CD4-positive, alpha-beta T cell treated with Interleukin-2 at 100 ng/mL for 4 hours (primary cell): ENCODE measurements around the gene RNF44.
A peak's percentile ranks its signal among the peaks of the same experiment; 100 is the strongest.
"Not testable (repeated sequence)": the region's sequence is repeated elsewhere in the genome, so short reads cannot be mapped to it uniquely, and the experiment has no call there.

Experiments used
- DNase-seq: peaks from one replicate; pipeline ENCODE4 v3.0.0-alpha.2; 2020; ENCODE audit warnings: low spot score

Gene RNF44

GRCh38 chr5:176552332-176552869 lies 15.2 kb upstream of the RNF44 start:
- DNase-seq, result no peak

GRCh38 chr5:176550937-176551336 lies 13.7 kb upstream of the RNF44 start:
- not testable (repeated sequence) for DNase-seq

GRCh38 chr5:176550275-176550831 lies 13.2 kb upstream of the RNF44 start:
- DNase-seq, result no peak

- DNase-seq, result no peak
Observed at GRCh38 chr5:176549871-176550270, 12.7 kb upstream of the RNF44 start.

- DNase-seq, result no peak
Observed at GRCh38 chr5:176548967-176549444, 11.8 kb upstream of the RNF44 start, which contains the start of gene CDHR2. CDHR2 (plus strand) TSS chr5:176549342; CDS start chr5:176565353, 16,011 bp downstream.

GRCh38 chr5:176547802-176548201 lies 10.6 kb upstream of the RNF44 start:
- DNase-seq, result peak; percentile 75

- no peak for DNase-seq
Observed at GRCh38 chr5:176545737-176546509, 8.7 kb upstream of the RNF44 start.

GRCh38 chr5:176545388-176545736 lies 8.2 kb upstream of the RNF44 start:
- DNase-seq, result no peak

- DNase-seq, result peak; percentile 75
Observed at GRCh38 chr5:176543428-176544182, 6.4 kb upstream of the RNF44 start.

GRCh38 chr5:176542596-176543427 lies 5.6 kb upstream of the RNF44 start:
- DNase-seq, result peak; percentile 35

GRCh38 chr5:176542135-176542595 lies 5.0 kb upstream of the RNF44 start:
- peak; percentile 74 for DNase-seq

GRCh38 chr5:176541338-176542134 lies 4.3 kb upstream of the RNF44 start:
- peak; percentile 78 for DNase-seq

- DNase-seq, result peak; percentile 36
Observed at GRCh38 chr5:176540956-176541337, 3.7 kb upstream of the RNF44 start.

- no peak for DNase-seq
Observed at GRCh38 chr5:176540476-176540899, 3.3 kb upstream of the RNF44 start.

GRCh38 chr5:176538989-176539384 lies 1.8 kb upstream of the RNF44 start:
- DNase-seq, result no peak

- DNase-seq, result no peak
Observed at GRCh38 chr5:176538230-176538988, 1.2 kb upstream of the RNF44 start.

- DNase-seq, result peak; percentile 99
Observed at GRCh38 chr5:176537554-176538229, 490 bp upstream of the RNF44 start.

- peak; percentile 81 for DNase-seq
Observed at GRCh38 chr5:176536132-176536901, 885 bp downstream of the RNF44 start.
